Mesothelial cell of epicardium (in vitro differentiated cells): ENCODE results near the gene ANP32B. TPM values are rescaled to one million over a fixed set of nuclear protein-coding genes. Genes with fewer than 3 reads are reported as not detected.
"Not testable (repeated sequence)": the region's sequence is repeated elsewhere in the genome, so short reads cannot be mapped to it uniquely, and the experiment has no call there.

Source experiments
- DNase-seq, 2 experiments: peaks; one replicate each; pipeline ENCODE4 v3.0.0; 2021; ENCODE audit warnings: low spot score in 2 of 2; ENCODE audit not compliant: unreplicated experiment in 2 of 2
- H3K27ac Mint-ChIP-seq: 2 replicates; pipeline ENCODE4 v1.8.0; 2021; ENCODE audit warnings: mixed read lengths
- H3K27me3 Mint-ChIP-seq: 2 replicates; pipeline ENCODE4 v1.8.0; 2021; ENCODE audit warnings: low read depth, mixed read lengths
- H3K36me3 Mint-ChIP-seq: 2 replicates; pipeline ENCODE4 v1.8.0; 2021; ENCODE audit warnings: mixed read lengths
- H3K4me1 Mint-ChIP-seq: 2 replicates; pipeline ENCODE4 v1.8.0; 2021; ENCODE audit warnings: mixed read lengths
- H3K4me3 Mint-ChIP-seq: 2 replicates; pipeline ENCODE4 v1.8.0; 2021; ENCODE audit warnings: mild to moderate bottlenecking, moderate library complexity, mixed read lengths
- H3K9me3 Mint-ChIP-seq: 2 replicates; pipeline ENCODE4 v1.8.0; 2021; ENCODE audit warnings: mixed read lengths
- total RNA-seq: library from RNA; stranded (reverse); gene quantifications from 3 replicates; pipeline ENCODE4 v1.2.1, GENCODE V29; 2021
- TF ChIP-seq, protein P1 (sequence below): fragments of 200-600 bp; sonication (generic); IDR thresholded peaks from one replicate; pipeline ENCODE4 v1.5.0; 2021; ENCODE audit warnings: antibody characterized with exemption; ENCODE audit not compliant: unreplicated experiment

ANP32B gene
- total RNA-seq, 1 donor from 2014 or later = 137 TPM

DNA sequence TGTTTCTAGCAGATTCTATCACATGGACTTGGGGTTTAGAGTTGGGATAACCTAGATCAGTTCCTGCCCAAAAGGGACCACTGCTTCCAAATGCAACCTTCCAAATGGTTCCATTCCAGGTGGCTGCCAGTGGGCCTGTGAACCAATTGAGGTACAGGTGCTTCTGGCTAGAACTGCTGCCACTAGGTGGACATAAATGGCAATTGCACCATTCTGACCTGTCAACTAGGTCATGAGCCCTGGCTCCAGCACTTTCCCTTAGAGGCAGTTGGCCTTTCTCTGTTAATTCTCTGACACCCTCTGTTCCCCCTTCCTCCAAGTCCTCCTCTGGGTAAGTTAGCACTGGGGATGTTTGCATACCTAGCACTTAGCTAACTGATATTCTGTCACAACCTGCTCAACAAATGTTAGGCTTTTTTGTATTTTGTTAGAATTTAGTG is 28.6 kb upstream of the ANP32B start:
- TF ChIP-seq, protein P1, sequence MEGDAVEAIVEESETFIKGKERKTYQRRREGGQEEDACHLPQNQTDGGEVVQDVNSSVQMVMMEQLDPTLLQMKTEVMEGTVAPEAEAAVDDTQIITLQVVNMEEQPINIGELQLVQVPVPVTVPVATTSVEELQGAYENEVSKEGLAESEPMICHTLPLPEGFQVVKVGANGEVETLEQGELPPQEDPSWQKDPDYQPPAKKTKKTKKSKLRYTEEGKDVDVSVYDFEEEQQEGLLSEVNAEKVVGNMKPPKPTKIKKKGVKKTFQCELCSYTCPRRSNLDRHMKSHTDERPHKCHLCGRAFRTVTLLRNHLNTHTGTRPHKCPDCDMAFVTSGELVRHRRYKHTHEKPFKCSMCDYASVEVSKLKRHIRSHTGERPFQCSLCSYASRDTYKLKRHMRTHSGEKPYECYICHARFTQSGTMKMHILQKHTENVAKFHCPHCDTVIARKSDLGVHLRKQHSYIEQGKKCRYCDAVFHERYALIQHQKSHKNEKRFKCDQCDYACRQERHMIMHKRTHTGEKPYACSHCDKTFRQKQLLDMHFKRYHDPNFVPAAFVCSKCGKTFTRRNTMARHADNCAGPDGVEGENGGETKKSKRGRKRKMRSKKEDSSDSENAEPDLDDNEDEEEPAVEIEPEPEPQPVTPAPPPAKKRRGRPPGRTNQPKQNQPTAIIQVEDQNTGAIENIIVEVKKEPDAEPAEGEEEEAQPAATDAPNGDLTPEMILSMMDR = peak; percentile 26
- H3K4me3 Mint-ChIP-seq = no peak overlapping the region
- H3K4me1 Mint-ChIP-seq = no peaks in the 10 kb centered on the region
- peaks cover 27% of the 10 kb centered on the region for H3K27me3 Mint-ChIP-seq
- H3K36me3 Mint-ChIP-seq = no peaks in the 10 kb centered on the region
- H3K27ac Mint-ChIP-seq = no peak overlapping the region
- DNase-seq = no peak
- peaks cover 8% of the 10 kb centered on the region for H3K9me3 Mint-ChIP-seq

DNA sequence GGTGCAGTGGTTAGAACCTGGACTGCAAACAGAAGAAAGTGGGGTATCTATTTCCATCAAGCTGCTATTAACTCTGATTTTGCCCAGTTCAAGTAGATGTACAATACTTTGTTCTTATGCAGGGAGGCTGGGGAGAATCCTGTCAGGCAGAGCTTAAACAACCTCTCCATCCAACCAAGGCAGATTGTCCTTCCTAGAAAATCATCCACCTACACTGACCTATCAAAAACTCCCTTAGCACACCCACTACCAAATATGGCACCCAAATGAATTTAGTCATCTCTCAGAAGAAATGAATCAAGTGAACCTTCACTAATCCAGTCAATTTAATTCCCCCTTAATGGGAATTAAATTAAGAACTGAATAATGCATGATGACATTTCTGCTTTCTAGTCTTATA is 26.8 kb upstream of the ANP32B start:
- Mint-ChIP-seq H3K4me1 (no peaks in the 10 kb centered on the region), H3K36me3 (no peaks in the 10 kb centered on the region), H3K27me3 (peaks cover 11% of the 10 kb centered on the region), H3K4me3 (no peak overlapping the region), H3K27ac (no peak overlapping the region), H3K9me3 (no peaks in the 10 kb centered on the region)
- TF ChIP-seq, protein P1 = no peak
- DNase-seq = no peak

DNA sequence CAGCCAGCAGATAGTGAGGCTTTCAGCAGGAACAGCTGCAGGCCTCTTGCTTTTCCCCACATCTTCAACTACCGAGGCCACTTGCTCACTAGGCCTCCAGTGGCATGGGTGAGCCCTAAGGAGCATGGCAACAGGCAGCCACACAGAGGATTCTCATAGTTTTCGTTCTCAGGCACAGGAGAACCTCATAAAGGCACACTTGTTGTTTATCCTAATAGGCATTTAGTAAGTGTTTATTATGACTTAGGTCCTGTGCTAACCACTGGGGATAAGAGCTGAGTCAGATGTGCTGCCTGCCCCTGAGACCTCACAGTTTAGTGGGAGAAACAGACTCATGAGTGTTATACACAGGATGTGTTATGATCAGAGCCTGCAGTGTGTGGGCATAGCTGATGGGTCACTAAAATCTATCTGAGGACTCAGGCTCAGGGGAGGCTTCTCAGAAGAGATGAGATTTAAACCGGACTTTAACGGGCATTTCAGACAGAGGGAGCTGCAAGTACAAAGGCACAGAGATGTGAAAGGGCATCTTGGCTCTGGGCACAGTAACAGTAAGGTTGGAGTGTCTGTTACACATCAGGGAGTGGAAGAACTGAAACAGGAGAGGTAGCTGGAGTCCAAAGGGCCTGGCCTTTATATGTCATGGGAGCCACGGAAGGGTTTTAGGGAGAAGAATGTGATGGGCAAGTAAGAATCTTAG is 24.2 kb upstream of the ANP32B start:
- peaks cover 4% of the 10 kb centered on the region for H3K27me3 Mint-ChIP-seq
- DNase-seq = no peak
- no peak overlapping the region for H3K4me3 Mint-ChIP-seq
- H3K36me3 Mint-ChIP-seq = no peaks in the 10 kb centered on the region
- TF ChIP-seq, protein P1 = no peak
- no peaks in the 10 kb centered on the region for H3K9me3 Mint-ChIP-seq
- H3K4me1 Mint-ChIP-seq = no peaks in the 10 kb centered on the region
- H3K27ac Mint-ChIP-seq = no peak overlapping the region

DNA sequence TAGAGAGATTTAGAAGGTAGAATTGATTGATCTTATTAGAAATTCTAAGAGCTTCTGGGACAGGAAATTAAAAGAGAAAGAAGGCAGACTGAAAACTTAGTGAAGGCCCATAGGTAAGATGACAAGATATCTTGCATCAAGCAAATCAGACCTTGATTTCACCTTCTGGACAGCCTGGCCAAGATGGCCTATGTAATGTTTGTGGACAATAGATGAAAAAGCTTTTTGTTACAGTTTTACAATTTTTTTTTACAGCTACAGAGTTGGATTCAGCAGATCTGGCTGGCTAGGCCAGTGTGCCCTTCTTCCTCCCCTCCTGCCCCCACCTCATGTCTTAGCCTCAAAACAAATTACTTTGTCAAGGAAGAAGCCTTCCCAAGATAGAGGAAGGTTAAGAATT is 23.6 kb upstream of the ANP32B start:
- TF ChIP-seq, protein P1 = no peak
- H3K4me1 Mint-ChIP-seq = no peaks in the 10 kb centered on the region

DNA sequence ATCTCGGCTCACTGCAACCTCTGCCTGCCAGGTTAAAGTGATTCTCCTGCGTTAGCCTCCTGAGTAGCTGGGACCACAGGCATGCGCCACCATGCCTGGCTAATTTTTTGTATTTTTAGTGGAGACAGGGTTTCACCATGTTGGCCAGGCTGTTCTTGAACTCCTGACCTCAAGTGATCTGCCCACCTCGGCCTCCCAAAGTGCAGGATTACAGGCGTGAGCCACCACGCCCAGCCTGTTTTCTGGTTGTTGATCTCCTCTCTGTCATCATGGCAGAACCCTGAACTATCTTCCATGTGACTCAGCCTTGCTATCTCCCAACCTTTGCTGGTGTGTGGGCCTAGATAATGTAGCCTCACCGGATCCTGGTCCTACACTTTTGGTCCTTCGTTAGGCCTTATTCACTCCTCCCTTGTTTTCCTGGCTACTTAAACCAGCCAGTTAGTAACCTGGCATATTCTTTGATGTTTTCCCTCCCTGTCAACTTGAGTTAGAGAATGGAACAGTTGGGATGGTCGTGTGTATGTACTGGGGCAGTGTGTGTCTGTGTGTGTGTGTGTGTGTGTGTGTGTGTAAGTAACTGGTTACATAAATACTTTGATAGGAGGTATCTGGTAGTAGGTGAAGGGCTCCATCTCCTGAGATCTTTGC is 22.3 kb upstream of the ANP32B start:
- DNase-seq, H3K36me3 Mint-ChIP-seq, H3K4me3 Mint-ChIP-seq, H3K9me3 Mint-ChIP-seq, H3K27ac Mint-ChIP-seq, H3K4me1 Mint-ChIP-seq: not testable (repeated sequence)
- H3K27me3 Mint-ChIP-seq = peaks cover 18% of the 10 kb centered on the region

More for the DNA sequence above, 23.6 kb upstream of the ANP32B start:
- Mint-ChIP-seq H3K27me3 (peaks cover 8% of the 10 kb centered on the region), H3K36me3 (no peaks in the 10 kb centered on the region), H3K9me3 (no peaks in the 10 kb centered on the region), H3K27ac (no peak overlapping the region), H3K4me3 (no peak overlapping the region)
- no peak for DNase-seq

DNA sequence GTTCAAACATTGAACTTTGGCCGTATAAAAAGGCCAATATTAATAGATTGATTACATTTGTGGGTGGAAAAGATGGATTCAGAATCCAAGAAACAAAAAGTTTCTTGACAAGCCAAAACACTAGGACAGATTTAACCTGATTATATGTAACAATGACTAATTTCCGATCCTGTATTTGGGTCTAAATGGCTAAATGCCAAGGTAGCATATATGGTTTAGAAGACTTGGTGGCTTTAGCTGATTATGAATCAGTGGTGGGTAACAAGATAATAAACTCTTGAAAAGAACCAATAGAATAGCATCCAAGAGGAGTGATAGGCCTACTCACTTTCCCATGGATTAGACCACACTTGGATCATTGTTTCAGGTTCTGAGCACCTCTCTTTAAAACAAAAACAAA is 21.8 kb upstream of the ANP32B start:
- H3K27me3 Mint-ChIP-seq = peaks cover 22% of the 10 kb centered on the region
- TF ChIP-seq, protein P1 = no peak
- no peaks in the 10 kb centered on the region for H3K36me3 Mint-ChIP-seq
- no peak for DNase-seq
- no peak overlapping the region for H3K27ac Mint-ChIP-seq
- no peaks in the 10 kb centered on the region for H3K9me3 Mint-ChIP-seq
- no peak overlapping the region for H3K4me3 Mint-ChIP-seq
- no peaks in the 10 kb centered on the region for H3K4me1 Mint-ChIP-seq
